NCI-H524 treated with DMSO at 0.1 percent for 48 hours (cell line): ENCODE data around the gene WAPL.
"Not testable (repeated sequence)": the region's sequence is repeated elsewhere in the genome, so short reads cannot be mapped to it uniquely, and the experiment has no call there.

Experiments used
- DNase-seq: peaks from one replicate; lab custom pipeline; 2025; lab: John Stamatoyannopoulos, UW

Gene WAPL

DNA sequence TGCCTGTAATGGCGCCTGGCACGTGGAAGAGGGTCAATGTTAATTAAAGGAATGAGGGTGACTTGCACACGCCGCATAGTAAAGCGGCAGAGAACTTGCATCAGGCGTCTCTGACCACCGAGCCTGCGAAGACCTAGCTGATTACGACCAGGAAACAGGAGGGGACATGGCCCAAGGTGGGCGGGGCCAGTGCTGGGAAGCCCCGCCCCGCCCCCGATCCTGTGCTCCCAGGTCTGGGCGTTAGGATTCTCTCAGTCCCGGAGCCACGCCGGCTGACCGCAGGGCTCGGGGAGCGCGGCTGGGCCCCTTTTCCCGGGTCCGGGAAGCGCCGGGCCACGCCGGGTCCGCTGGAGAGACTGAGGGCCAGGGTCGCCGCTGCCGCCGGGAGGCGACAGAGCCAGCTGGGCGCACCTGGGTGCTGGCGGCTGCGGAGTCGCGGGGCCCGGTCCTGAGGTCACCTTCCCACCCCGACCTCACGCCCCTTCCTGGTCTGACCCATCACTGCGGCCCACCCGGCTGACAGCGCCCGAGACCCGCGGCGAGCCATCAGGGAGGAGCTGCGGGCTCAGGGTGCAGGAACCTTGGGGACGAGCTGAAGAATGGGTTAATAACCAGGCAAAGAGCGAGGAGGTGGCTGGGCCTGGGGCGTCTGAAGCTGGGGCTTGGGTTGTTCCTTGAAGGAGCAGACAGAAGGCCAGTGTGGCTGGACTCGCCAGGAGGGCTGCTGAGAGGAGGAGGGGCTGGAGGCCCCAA, 132.0 kb downstream of the WAPL start:
- no peak for DNase-seq

GRCh38 chr10:86389109-86389440, 132.5 kb downstream of the WAPL start:
- not testable (repeated sequence) for DNase-seq

DNA sequence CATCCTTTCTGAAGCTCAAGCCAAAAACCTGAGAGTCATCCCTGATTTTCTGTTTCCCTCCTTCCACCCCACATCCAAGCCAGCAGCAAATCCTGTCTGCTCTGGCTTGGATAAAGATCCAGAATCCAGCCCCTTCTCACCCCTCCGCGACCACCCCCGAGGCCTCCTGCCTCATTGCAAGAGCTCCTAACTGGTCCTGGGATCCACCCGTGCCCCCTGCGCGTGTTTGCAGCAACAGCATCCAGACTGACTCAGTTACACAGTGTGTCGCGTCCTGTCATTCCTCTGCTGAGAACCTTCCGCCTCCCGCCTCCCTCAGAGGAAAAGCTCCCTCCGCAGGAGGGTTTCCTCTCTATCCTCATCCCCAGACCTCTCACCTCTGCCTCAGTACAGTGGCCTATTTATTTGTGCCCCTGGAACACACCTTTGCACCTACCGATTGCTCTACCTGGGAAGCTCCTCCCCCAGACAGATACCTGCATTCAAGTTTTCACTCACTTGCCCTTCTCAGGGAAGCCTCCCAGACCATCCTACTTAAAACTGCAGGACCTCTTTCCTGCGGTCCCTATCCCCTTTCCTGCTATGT, 133.4 kb downstream of the WAPL start:
- no peak for DNase-seq

DNA sequence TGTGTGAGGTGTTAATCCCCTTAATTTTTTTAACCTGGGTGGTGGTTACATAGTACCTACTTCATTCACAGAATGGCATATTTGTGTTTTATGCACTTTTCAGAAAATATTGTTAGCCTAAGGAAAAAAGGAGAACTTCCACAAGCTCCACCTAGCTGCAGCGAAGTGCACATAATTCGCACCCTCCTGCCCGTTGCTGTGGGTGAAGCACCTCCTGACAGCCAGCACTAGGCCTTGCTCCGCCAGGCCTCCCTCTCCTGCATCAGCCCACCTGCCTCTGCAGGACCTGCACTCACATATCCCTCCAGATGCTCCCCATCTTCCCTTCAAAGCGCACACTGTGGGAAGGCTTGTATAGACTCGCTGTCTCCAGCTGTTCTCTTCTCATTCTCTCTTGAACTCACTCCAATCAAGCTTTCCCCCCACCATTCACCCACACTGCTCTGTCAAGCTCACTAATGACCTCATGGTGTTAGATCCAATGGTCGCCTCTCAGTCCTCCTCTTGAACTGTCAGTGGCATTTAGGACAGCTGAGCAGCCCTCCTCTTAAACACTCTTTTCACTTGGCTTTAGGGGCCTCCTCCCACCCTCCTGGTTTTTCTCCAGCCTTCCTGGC, 134.3 kb downstream of the WAPL start:
- no peak for DNase-seq

- DNase-seq = no peak
Measured at GRCh38 chr10:86385806-86386205, 135.8 kb downstream of the WAPL start.
